B cell (primary cell): ENCODE results near the gene WBP2. TPM values are rescaled to one million over a fixed set of nuclear protein-coding genes. Genes with fewer than 3 reads are reported as not detected.

Experiments used
- ATAC-seq: fragments of 200-7000 bp; cut with Tn5 transposase; one replicate; pipeline ENCODE4 v1.10.0; 2021; ENCODE audit warnings: low read depth, mild to moderate bottlenecking, moderate number of reproducible peaks, moderate library complexity
- CTCF ChIA-PET: fragments of 350-600 bp; sonication (Branson Sonifier 250); formaldehyde crosslinking; loops from one replicate; lab custom pipeline; 2021; ENCODE audit warnings: antibody characterized with exemption, inconsistent platforms; lab: Charles Lee
- POLR2A ChIA-PET: fragments of 350-600 bp; sonication (Branson Sonifier 250); formaldehyde crosslinking; loops from one replicate; lab custom pipeline; 2021; ENCODE audit warnings: antibody characterized with exemption; lab: Charles Lee
- DNase-seq: peaks from one replicate; pipeline ENCODE4 v3.0.0; 2013
- H2AFZ ChIP-seq: 2 replicates; pipeline ENCODE4 v1.6.1; 2012; ENCODE audit warnings: mild to moderate bottlenecking, low read depth, low read length; ENCODE audit not compliant: insufficient read depth, poor library complexity, severe bottlenecking
- H3K27ac ChIP-seq, 2 donors: 1 replicate in 1 of 2; 2 replicates in 1 of 2; pipeline ENCODE4 v1.5.1; 2012 to 2013; ENCODE audit warnings: low read length in 2 of 2, mild to moderate bottlenecking in 2 of 2, moderate library complexity in 1 of 2
- H3K27me3 ChIP-seq, 4 experiments: fragments of 200-600 bp in 1 of 4; sonication (generic) in 1 of 4; replicated peaks in 1 of 4; 1 replicate in 2 of 4; 2 replicates in 2 of 4; pipeline versions ENCODE4 v1.6.1 to v1.7.0; 2013 to 2016; ENCODE audit warnings: low read length in 3 of 4, mild to moderate bottlenecking in 2 of 4, mixed read lengths in 1 of 4, moderate library complexity in 1 of 4; ENCODE audit not compliant: insufficient read depth in 4 of 4, control insufficient read depth in 3 of 4; ENCODE audit errors: control extremely low read depth in 1 of 4
- H3K36me3 ChIP-seq, 2 experiments: replicated peaks in 1 of 2; 1 replicate in 1 of 2; 2 replicates in 1 of 2; pipeline versions ENCODE4 v1.6.1 to v1.7.1; 2013; ENCODE audit warnings: low read length in 1 of 2; ENCODE audit not compliant: insufficient read depth in 2 of 2, control insufficient read depth in 1 of 2; ENCODE audit errors: control extremely low read depth in 1 of 2, extremely low read depth in 1 of 2
- H3K4me1 ChIP-seq, 2 donors: fragments of 200-600 bp in 1 of 2; sonication (generic) in 1 of 2; 1 replicate in 1 of 2; 2 replicates in 1 of 2; pipeline versions ENCODE4 v1.5.1 to v1.6.1; 2013 to 2017; ENCODE audit warnings: low read length in 2 of 2; ENCODE audit not compliant: control insufficient read depth in 2 of 2, insufficient read depth in 2 of 2
- H3K4me2 ChIP-seq: replicated peaks from 2 replicates; pipeline ENCODE3; 2012; ENCODE audit warnings: mild to moderate bottlenecking, low read depth, low read length; ENCODE audit not compliant: poor library complexity, severe bottlenecking
- H3K4me3 ChIP-seq, 5 experiments: fragments of 200-600 bp in 1 of 5; sonication (generic) in 1 of 5; 1 replicate in 3 of 5; 2 replicates in 2 of 5; pipeline versions ENCODE4 v1.5.1 to v1.7.0; 2011 to 2016; ENCODE audit warnings: low read length in 4 of 5, mild to moderate bottlenecking in 4 of 5, low read depth in 2 of 5, control low read depth in 1 of 5, moderate library complexity in 1 of 5; ENCODE audit not compliant: insufficient read depth in 1 of 5; ENCODE audit errors: control extremely low read depth in 1 of 5, extremely low read depth in 1 of 5
- H3K79me2 ChIP-seq: fragments of 200-600 bp; sonication (generic); one replicate; pipeline ENCODE4 v1.6.0; 2016; ENCODE audit warnings: low read length; ENCODE audit not compliant: control insufficient read depth, insufficient read depth
- H3K9ac ChIP-seq: fragments of 200-600 bp; sonication (generic); 2 replicates; pipeline ENCODE4 v1.6.1; 2017; ENCODE audit warnings: mild to moderate bottlenecking, low read length, moderate library complexity
- H3K9me3 ChIP-seq, 3 donors: one replicate each; pipeline versions ENCODE4 v1.6.1 to v1.7.1; 2013; ENCODE audit warnings: low read length in 2 of 3; ENCODE audit not compliant: control insufficient read depth in 2 of 3, insufficient read depth in 1 of 3; ENCODE audit errors: control extremely low read depth in 1 of 3
- H4K20me1 ChIP-seq: 2 replicates; pipeline ENCODE4 v1.6.0; 2012; ENCODE audit warnings: mild to moderate bottlenecking, low read length; ENCODE audit not compliant: insufficient read depth, control insufficient read depth, poor library complexity, severe bottlenecking
- H3K27ac Mint-ChIP-seq: one replicate; pipeline ENCODE4 v1.8.0; 2021; ENCODE audit warnings: mixed read lengths
- H3K27me3 Mint-ChIP-seq: one replicate; pipeline ENCODE4 v1.8.0; 2021; ENCODE audit warnings: mixed read lengths
- H3K4me1 Mint-ChIP-seq: one replicate; pipeline ENCODE4 v1.8.0; 2021; ENCODE audit warnings: mixed read lengths
- H3K4me3 Mint-ChIP-seq: one replicate; pipeline ENCODE4 v1.8.0; 2021; ENCODE audit warnings: mixed read lengths
- H3K9me3 Mint-ChIP-seq: one replicate; pipeline ENCODE4 v1.8.0; 2022; ENCODE audit warnings: mixed read lengths; ENCODE audit not compliant: insufficient read depth
- CTCF ChIP-seq: fragments of 200-600 bp; IDR thresholded peaks from one replicate; pipeline ENCODE4 v1.8.0; 2022; ENCODE audit warnings: antibody characterized with exemption, mild to moderate bottlenecking
- EZH2 ChIP-seq: IDR thresholded peaks from 2 replicates; pipeline ENCODE4 v1.6.1; 2012; ENCODE audit warnings: borderline replicate concordance, low read depth, mild to moderate bottlenecking, moderate library complexity, low read length; ENCODE audit not compliant: insufficient read depth, poor library complexity, severe bottlenecking
- WGBS: methylation state at CpG from one replicate; pipeline ENCODE4 v1.1.5; 2013; ENCODE audit warnings: missing lambda C conversion rate; ENCODE audit not compliant: insufficient coverage; 5-methylcytosine and 5-hydroxymethylcytosine counted together
- intact Hi-C: fragments of 100-400 bp; cut with micrococcal nuclease; formaldehyde crosslinking; loops from one replicate; pipeline ENCODE4 v1.10.0; 2022
- polyA plus RNA-seq: library from polyadenylated mRNA; depleted of rRNA; stranded (reverse); fragments of >200 nt; gene quantifications from 2 replicates; pipeline ENCODE4 v1.2.3, GENCODE V29; 2012
- total RNA-seq, 2 donors: library from RNA; stranded (reverse); fragments of 120-200 nt in 1 of 2; gene quantifications; 1 replicate in 1 of 2; 2 replicates in 1 of 2; pipeline versions ENCODE4 v1.2.3 to v1.2.4, GENCODE V29; 2013 to 2022

Gene WBP2
- total and polyA plus RNA-seq, 2 donors (not counting 1 experiment from before 2014, with no cell fraction given), result 88.6 to 140 TPM

GRCh38 chr17:75856062-75856756 is 1.1 kb upstream of the WBP2 start:
- peak overlapping the region; percentile 89 to 92 for H3K27ac ChIP-seq
- no peak overlapping the region for H3K4me3 Mint-ChIP-seq
- WGBS, result under 1% methylated on average over 18 of the region's 24 CpGs
- peaks cover 40% of the 10 kb centered on the region for H3K79me2 ChIP-seq
- CTCF ChIA-PET, result interaction anchor here (0.7 to 4.1 kb wide), 14 partner anchors 12 to 400 kb away, joined by 3 to 53 read pairs (median 12); partner anchors contain the start of genes ACOX1, GALK1, MRPL38 and TEN1
- H3K4me1 Mint-ChIP-seq, result peaks cover 42% of the 10 kb centered on the region
- H3K4me1 ChIP-seq, result peaks cover 34 to 56% of the 10 kb centered on the region in 2 donors
- H3K27me3 ChIP-seq, result no peaks in the 10 kb centered on the region
- H2AFZ ChIP-seq, result peak overlapping the region; percentile 76
- H3K9me3 Mint-ChIP-seq, result no peaks in the 10 kb centered on the region
- POLR2A ChIA-PET, result interaction anchor here (0.6 to 3.6 kb wide), 14 partner anchors 11 to 768 kb away, joined by 3 to 82 read pairs (median 8); partner anchors contain the start of genes GALK1, TRIM47, TRIM65 and UNC13D
- intact Hi-C loops, result loop anchor here (5.0 to 10.0 kb wide), 2 partner anchors 191 to 246 kb away; partner anchors contain the start of genes EXOC7, RECQL5 and SAP30BP
- no peak overlapping the region for H3K27ac Mint-ChIP-seq
- peak overlapping the region; percentile 95 for H3K9ac ChIP-seq
- peaks cover 3 to 10% of the 10 kb centered on the region in 2 experiments for H3K36me3 ChIP-seq
- no peak for DNase-seq
- H3K4me2 ChIP-seq, result peak overlapping the region; percentile 85
- no peaks in the 10 kb centered on the region for H4K20me1 ChIP-seq
- ATAC-seq, result no peak
- no peaks in the 10 kb centered on the region for H3K9me3 ChIP-seq
- H3K27me3 Mint-ChIP-seq, result no peaks in the 10 kb centered on the region
- no peak for TF ChIP-seq EZH2
- peak; percentile 2 for TF ChIP-seq CTCF
- peak overlapping the region; percentile 46 to 98 (median 94) for H3K4me3 ChIP-seq
